ENCODE data around the gene CLCNKB.
"Not testable (repeated sequence)": the region's sequence is repeated elsewhere in the genome, so short reads cannot be mapped to it uniquely, and the experiment has no call there.

The CLCNKB gene

DNA sequence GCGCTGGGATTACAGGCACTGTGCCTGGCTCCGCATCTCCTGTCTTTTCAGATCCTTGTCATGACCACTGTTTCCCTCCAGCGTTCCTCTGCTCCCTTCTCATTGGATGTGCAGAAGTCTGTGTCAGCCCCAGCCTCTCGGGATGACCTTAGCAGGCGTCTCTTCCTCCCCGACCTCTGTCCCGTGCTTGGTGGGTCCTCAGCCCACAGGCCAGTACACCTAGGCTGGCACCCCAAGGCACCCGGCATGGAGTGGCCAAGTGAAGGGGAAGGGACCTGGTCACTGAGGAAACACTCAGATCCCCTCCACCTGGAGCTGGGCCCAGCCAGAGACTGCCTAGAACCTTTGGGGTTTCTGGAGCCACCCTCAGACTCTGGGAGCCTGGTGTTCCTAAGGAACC is 2.4 kb upstream of the CLCNKB start:
- Histone ChIP-seq H4K20me1 (ENCODE audit: insufficient read depth, low read length) (no peaks in the 10 kb centered on the region), H3K27me3 (ENCODE audit: low read depth, low read length) (no peaks in the 10 kb centered on the region; the same call in 1 of the 2 replicates), H3K36me3 (replicated peaks; ENCODE audit: low read depth, low read length) (no peaks in the 10 kb centered on the region), H3K9me3 (ENCODE audit: insufficient read depth, low read length) (no peaks in the 10 kb centered on the region), H3K4me1 (ENCODE audit: low read length) (no peaks in the 10 kb centered on the region), H3K4me3 (ENCODE audit: low read length) (no peak overlapping the region), H3K27ac (ENCODE audit: low read length) (no peak overlapping the region), H2AFZ (ENCODE audit: low read depth, low read length) (no peak overlapping the region), H3K4me2 (ENCODE audit: low read length) (no peak overlapping the region), H3K79me2 (ENCODE audit: low read length) (no peaks in the 10 kb centered on the region), H3K9ac (ENCODE audit: low read length) (no peak overlapping the region)
- TF ChIP-seq CTCF (IDR thresholded peaks at IDR 0.05; ENCODE audit: low read depth, low read length): no peak
- no peak for TF ChIP-seq EZH2phosphoT487 (IDR thresholded peaks at IDR 0.05; ENCODE audit: low read depth)

GRCh38 chr1:16042096-16042495 is 1.5 kb upstream of the CLCNKB start:
- Histone ChIP-seq H3K27me3 (ENCODE audit: low read depth, low read length) (no peaks in the 10 kb centered on the region; the same call in 1 of the 2 replicates), H2AFZ (ENCODE audit: low read depth, low read length) (no peak overlapping the region), H4K20me1 (ENCODE audit: insufficient read depth, low read length) (no peaks in the 10 kb centered on the region), H3K4me1 (ENCODE audit: low read length) (no peaks in the 10 kb centered on the region), H3K27ac (ENCODE audit: low read length) (no peak overlapping the region), H3K79me2 (ENCODE audit: low read length) (no peaks in the 10 kb centered on the region), H3K4me3 (ENCODE audit: low read length) (no peak overlapping the region), H3K36me3 (replicated peaks; ENCODE audit: low read depth, low read length) (no peaks in the 10 kb centered on the region), H3K9ac (ENCODE audit: low read length) (no peak overlapping the region), H3K9me3 (ENCODE audit: insufficient read depth, low read length) (no peaks in the 10 kb centered on the region), H3K4me2 (ENCODE audit: low read length) (no peak overlapping the region)
- TF ChIP-seq CTCF (IDR thresholded peaks at IDR 0.05; ENCODE audit: low read depth, low read length) (peak; percentile 33), EZH2phosphoT487 (IDR thresholded peaks at IDR 0.05; ENCODE audit: low read depth) (no peak)

DNA sequence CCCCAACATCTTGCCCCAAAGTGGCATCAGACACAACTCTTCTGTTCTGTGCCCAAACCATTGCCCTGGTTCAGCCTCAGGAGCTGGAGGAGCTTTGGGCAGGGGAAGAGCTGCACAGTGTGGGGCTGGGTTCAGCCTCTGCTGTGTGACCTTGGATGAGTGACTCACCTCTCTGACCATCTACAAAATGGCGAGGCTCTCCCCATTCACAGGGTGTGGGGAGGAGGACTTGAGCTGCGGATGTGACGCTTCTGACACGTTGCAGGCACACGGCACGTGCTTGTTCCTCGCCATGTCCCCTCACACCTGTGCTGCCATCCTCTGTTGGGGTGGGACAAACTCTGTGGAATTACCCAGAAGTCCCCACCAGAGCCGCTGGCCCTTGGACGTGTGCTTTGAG is 928 bp upstream of the CLCNKB start:
- not testable (repeated sequence) for H2AFZ ChIP-seq (ENCODE audit: low read depth, low read length); H3K4me3 ChIP-seq (ENCODE audit: low read length); H3K79me2 ChIP-seq (ENCODE audit: low read length); H3K9ac ChIP-seq (ENCODE audit: low read length); H3K36me3 ChIP-seq (replicated peaks; ENCODE audit: low read depth, low read length); H3K4me2 ChIP-seq (ENCODE audit: low read length); H3K27ac ChIP-seq (ENCODE audit: low read length); H4K20me1 ChIP-seq (ENCODE audit: insufficient read depth, low read length); H3K9me3 ChIP-seq (ENCODE audit: insufficient read depth, low read length); H3K27me3 ChIP-seq (ENCODE audit: low read depth, low read length); H3K4me1 ChIP-seq (ENCODE audit: low read length)

DNA sequence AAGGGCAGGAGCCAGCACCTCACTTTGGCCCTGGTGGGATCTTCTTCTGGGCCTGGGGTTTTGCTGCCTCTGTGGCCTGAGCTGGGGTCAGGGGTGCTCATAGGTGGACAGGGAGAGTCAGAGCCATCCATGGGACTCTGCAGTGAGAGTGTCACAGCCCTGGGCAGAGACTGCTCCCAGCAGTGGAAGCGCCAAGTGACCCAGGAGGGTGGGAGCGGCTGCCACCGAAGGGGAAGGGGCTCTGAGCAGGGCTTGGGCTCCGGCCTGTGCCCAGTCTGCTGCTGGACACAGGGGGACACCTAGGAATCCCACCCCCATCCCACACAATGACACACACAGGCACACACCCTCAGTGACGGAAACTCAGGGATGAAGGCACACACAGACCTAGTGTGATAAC is 368 bp downstream of the CLCNKB start:
- Histone ChIP-seq H3K9ac (ENCODE audit: low read length) (no peak overlapping the region), H3K4me1 (ENCODE audit: low read length) (no peaks in the 10 kb centered on the region), H3K36me3 (replicated peaks; ENCODE audit: low read depth, low read length) (no peaks in the 10 kb centered on the region), H4K20me1 (ENCODE audit: insufficient read depth, low read length) (no peaks in the 10 kb centered on the region), H3K9me3 (ENCODE audit: insufficient read depth, low read length) (no peaks in the 10 kb centered on the region), H3K27me3 (ENCODE audit: low read depth, low read length) (no peaks in the 10 kb centered on the region; the same call in 1 of the 2 replicates), H3K4me2 (ENCODE audit: low read length) (no peak overlapping the region), H3K27ac (ENCODE audit: low read length) (no peak overlapping the region), H2AFZ (ENCODE audit: low read depth, low read length) (no peak overlapping the region), H3K4me3 (ENCODE audit: low read length) (no peak overlapping the region), H3K79me2 (ENCODE audit: low read length) (no peaks in the 10 kb centered on the region)
- TF ChIP-seq EZH2phosphoT487 (IDR thresholded peaks at IDR 0.05; ENCODE audit: low read depth) (no peak), CTCF (IDR thresholded peaks at IDR 0.05; ENCODE audit: low read depth, low read length) (no peak)

- H3K4me1 ChIP-seq (ENCODE audit: low read length): no peaks in the 10 kb centered on the region
- no peak overlapping the region for H3K27ac ChIP-seq (ENCODE audit: low read length)
- no peak overlapping the region for H2AFZ ChIP-seq (ENCODE audit: low read depth, low read length)
- no peaks in the 10 kb centered on the region for H4K20me1 ChIP-seq (ENCODE audit: insufficient read depth, low read length)
- no peaks in the 10 kb centered on the region for H3K79me2 ChIP-seq (ENCODE audit: low read length)
- H3K36me3 ChIP-seq (replicated peaks; ENCODE audit: low read depth, low read length): no peaks in the 10 kb centered on the region
- H3K9ac ChIP-seq (ENCODE audit: low read length): no peak overlapping the region
- TF ChIP-seq EZH2phosphoT487 (IDR thresholded peaks at IDR 0.05; ENCODE audit: low read depth) (no peak), CTCF (IDR thresholded peaks at IDR 0.05; ENCODE audit: low read depth, low read length) (no peak)
- H3K4me3 ChIP-seq (ENCODE audit: low read length): no peak overlapping the region
- H3K4me2 ChIP-seq (ENCODE audit: low read length): no peak overlapping the region
- H3K27me3 ChIP-seq (ENCODE audit: low read depth, low read length): no peaks in the 10 kb centered on the region; the same call in 1 of the 2 replicates
- no peaks in the 10 kb centered on the region for H3K9me3 ChIP-seq (ENCODE audit: insufficient read depth, low read length)
Observed at GRCh38 chr1:16046842-16047241, 3.3 kb downstream of the CLCNKB start.

Measured in OCI-LY3 (cell line).